BE2C (cell line): ENCODE results near the gene ANKRD1.

Source experiments
- DNase-seq: peaks from one replicate; pipeline ENCODE4 v3.0.0-alpha.2; 2020
- H3K27me3 ChIP-seq: fragments of 250-450 bp; sonication (Bioruptor Pico); 2 replicates; pipeline ENCODE4 v1.5.1; 2020; ENCODE audit warnings: mild to moderate bottlenecking
- H3K36me3 ChIP-seq: fragments of 250-450 bp; sonication (Bioruptor Pico); 2 replicates; pipeline ENCODE4 v1.5.1; 2020; ENCODE audit warnings: mild to moderate bottlenecking
- H3K4me1 ChIP-seq: fragments of 250-450 bp; sonication (Bioruptor Pico); 2 replicates; pipeline ENCODE4 v1.5.1; 2020
- H3K4me3 ChIP-seq: 2 replicates; pipeline ENCODE4 v1.5.1; 2011; ENCODE audit warnings: low read depth, low read length
- H3K9me3 ChIP-seq: fragments of 250-450 bp; sonication (Bioruptor Pico); 2 replicates; pipeline ENCODE4 v1.5.1; 2020
- CTCF ChIP-seq: IDR thresholded peaks from 2 replicates; pipeline ENCODE4 v1.5.1; 2012; ENCODE audit warnings: mild to moderate bottlenecking, low read depth, low read length

Gene ANKRD1

GRCh38 chr10:90966146-90966545 lies 45.3 kb upstream of the ANKRD1 start:
- H3K4me3 ChIP-seq = no peak overlapping the region
- TF ChIP-seq CTCF = no peak
- peaks cover 32% of the 10 kb centered on the region for H3K4me1 ChIP-seq
- no peaks in the 10 kb centered on the region; the same call in 1 of the 2 replicates for H3K9me3 ChIP-seq
- no peaks in the 10 kb centered on the region for H3K27me3 ChIP-seq
- no peaks in the 10 kb centered on the region for H3K36me3 ChIP-seq
- DNase-seq = no peak

- peak; percentile 68 for DNase-seq
- no peaks in the 10 kb centered on the region; the same call in 1 of the 2 replicates for H3K9me3 ChIP-seq
- H3K4me3 ChIP-seq = no peak overlapping the region
- H3K27me3 ChIP-seq = no peaks in the 10 kb centered on the region
- no peak for TF ChIP-seq CTCF
- no peaks in the 10 kb centered on the region for H3K36me3 ChIP-seq
- peaks cover 35% of the 10 kb centered on the region for H3K4me1 ChIP-seq
These were observed 44.8 kb upstream of the ANKRD1 start for GRCh38 chr10:90965720-90966119.

DNA sequence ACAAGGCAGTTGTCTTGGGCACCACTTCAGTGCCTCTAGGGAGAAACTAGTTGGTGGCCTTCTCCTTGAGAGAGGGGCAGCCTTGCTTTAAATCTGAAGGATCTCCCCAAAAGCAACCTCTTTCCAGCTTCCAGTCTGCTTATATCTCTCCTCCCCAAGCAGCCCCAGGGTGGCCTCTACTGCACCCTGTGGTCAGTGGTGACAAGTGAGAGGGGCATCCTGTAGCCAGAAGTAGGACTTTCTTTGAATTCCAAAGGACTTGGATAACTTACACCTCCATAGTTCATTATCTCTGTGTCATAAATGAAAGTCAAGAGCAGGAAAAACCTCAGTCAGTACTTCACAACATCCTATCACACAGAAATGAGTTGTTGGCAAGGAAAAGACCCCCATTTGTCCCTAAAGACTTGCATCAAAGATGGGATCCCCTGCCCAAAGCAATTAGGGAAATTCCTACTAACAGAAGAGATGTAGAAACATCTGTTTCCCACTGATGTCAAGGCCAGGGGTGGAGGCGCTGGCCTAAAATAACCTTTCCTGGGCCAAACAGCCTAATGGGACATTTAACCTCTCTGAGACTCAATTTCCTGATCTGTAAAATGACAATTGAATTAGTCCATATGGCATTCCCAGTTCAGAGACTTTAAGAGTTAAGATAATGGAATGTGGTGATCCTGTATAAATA lies 44.0 kb upstream of the ANKRD1 start:
- H3K4me1 ChIP-seq = peaks cover 37% of the 10 kb centered on the region
- H3K9me3 ChIP-seq = no peaks in the 10 kb centered on the region; the same call in 1 of the 2 replicates
- no peaks in the 10 kb centered on the region for H3K36me3 ChIP-seq
- DNase-seq = peak; percentile 27
- H3K27me3 ChIP-seq = no peaks in the 10 kb centered on the region
- no peak overlapping the region for H3K4me3 ChIP-seq
- TF ChIP-seq CTCF = no peak

- Histone ChIP-seq H3K36me3 (no peaks in the 10 kb centered on the region), H3K4me3 (no peak overlapping the region), H3K27me3 (no peaks in the 10 kb centered on the region), H3K9me3 (no peaks in the 10 kb centered on the region; the same call in 1 of the 2 replicates), H3K4me1 (peaks cover 34% of the 10 kb centered on the region)
- no peak for DNase-seq
- TF ChIP-seq CTCF = no peak
These were observed 42.4 kb upstream of the ANKRD1 start for GRCh38 chr10:90963331-90963730.

GRCh38 chr10:90960355-90960814 lies 39.5 kb upstream of the ANKRD1 start:
- H3K9me3 ChIP-seq = no peaks in the 10 kb centered on the region
- H3K36me3 ChIP-seq = no peaks in the 10 kb centered on the region
- H3K27me3 ChIP-seq = no peaks in the 10 kb centered on the region
- no peak overlapping the region for H3K4me3 ChIP-seq
- DNase-seq = peak; percentile 17
- no peak for TF ChIP-seq CTCF
- H3K4me1 ChIP-seq = peaks cover 17% of the 10 kb centered on the region

DNA sequence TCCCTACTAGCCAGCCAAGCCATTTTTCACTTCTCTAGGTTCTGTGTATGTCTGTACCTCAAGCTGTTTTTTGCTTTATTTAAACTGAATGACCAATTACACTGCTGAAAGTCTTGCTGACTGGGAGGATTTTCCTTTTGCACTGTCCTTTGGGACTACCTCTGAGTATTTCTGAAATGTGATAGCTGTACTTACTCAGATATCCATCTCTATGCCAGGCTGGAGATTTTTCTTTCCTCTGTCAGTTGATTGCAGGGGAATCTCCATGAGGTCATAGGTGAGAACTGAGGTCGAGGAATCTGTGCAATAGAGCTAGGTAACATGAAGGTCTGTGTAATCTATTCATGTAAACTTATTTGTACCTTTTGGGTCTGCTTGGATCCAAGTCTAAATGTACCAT lies 38.9 kb upstream of the ANKRD1 start:
- H3K4me1 ChIP-seq = peaks cover 12% of the 10 kb centered on the region
- H3K36me3 ChIP-seq = no peaks in the 10 kb centered on the region
- no peak overlapping the region for H3K4me3 ChIP-seq
- DNase-seq = no peak
- H3K9me3 ChIP-seq = no peaks in the 10 kb centered on the region
- TF ChIP-seq CTCF = no peak
- no peaks in the 10 kb centered on the region for H3K27me3 ChIP-seq
